HG02798 (cell line): ENCODE data around the gene CBS.
"Not testable (repeated sequence)": the region's sequence is repeated elsewhere in the genome, so short reads cannot be mapped to it uniquely, and the experiment has no call there.

Experiments
- ATAC-seq: cut with Tn5 transposase; IDR thresholded peaks from one replicate; pipeline ENCODE4 v1.9.1; 2021; ENCODE audit warnings: mild to moderate bottlenecking; ENCODE audit not compliant: unreplicated experiment, poor library complexity

Gene CBS

GRCh38 chr21:43075170-43076022 lies at the start of gene CBS:
Gene CBS (minus strand): TSS chr21:43075835. CDS start chr21:43072193, 3,642 bp downstream.
- ATAC-seq = not testable (repeated sequence)

- ATAC-seq = not testable (repeated sequence)
These were observed 40.3 kb upstream of the CBS start for GRCh38 chr21:43115956-43116355.

GRCh38 chr21:43114483-43114882 lies 38.8 kb upstream of the CBS start:
- not testable (repeated sequence) for ATAC-seq

- not testable (repeated sequence) for ATAC-seq
These were observed 33.4 kb upstream of the CBS start for GRCh38 chr21:43109006-43109405.

GRCh38 chr21:43108177-43108576 lies 32.5 kb upstream of the CBS start:
- ATAC-seq = not testable (repeated sequence)

- not testable (repeated sequence) for ATAC-seq
These were observed 32.1 kb upstream of the CBS start for GRCh38 chr21:43107794-43108137.

- peak; percentile 88 for ATAC-seq
These were observed 31.5 kb upstream of the CBS start, which contains the start of gene U2AF1 for GRCh38 chr21:43106965-43107793. Gene U2AF1 (minus strand): TSS chr21:43107570. CDS start chr21:43107494, 76 bp downstream.

GRCh38 chr21:43104642-43105041 lies 29.0 kb upstream of the CBS start:
- not testable (repeated sequence) for ATAC-seq

GRCh38 chr21:43102281-43102680 lies 26.6 kb upstream of the CBS start:
- not testable (repeated sequence) for ATAC-seq

- ATAC-seq = not testable (repeated sequence)
These were observed 26.0 kb upstream of the CBS start for GRCh38 chr21:43101676-43102075.

- not testable (repeated sequence) for ATAC-seq
These were observed 25.4 kb upstream of the CBS start for GRCh38 chr21:43101000-43101399.

GRCh38 chr21:43091979-43092614 lies 16.5 kb upstream of the CBS start:
- ATAC-seq = not testable (repeated sequence)

- not testable (repeated sequence) for ATAC-seq
These were observed 15.3 kb upstream of the CBS start for GRCh38 chr21:43090947-43091346.

- not testable (repeated sequence) for ATAC-seq
These were observed 13.8 kb upstream of the CBS start for GRCh38 chr21:43089463-43089862.

- not testable (repeated sequence) for ATAC-seq
These were observed 7.1 kb upstream of the CBS start for GRCh38 chr21:43082587-43083300.

- ATAC-seq = not testable (repeated sequence)
These were observed 1.0 kb upstream of the CBS start for GRCh38 chr21:43076643-43077042.

GRCh38 chr21:43076023-43076637 lies 495 bp upstream of the CBS start:
- ATAC-seq = not testable (repeated sequence)

GRCh38 chr21:43074401-43075169 lies 1.1 kb downstream of the CBS start:
- ATAC-seq = not testable (repeated sequence)

GRCh38 chr21:43072742-43073141 lies 2.9 kb downstream of the CBS start:
- not testable (repeated sequence) for ATAC-seq
